ENCODE measurements around the gene ARF1. TPM values are rescaled to one million over a fixed set of nuclear protein-coding genes. Genes with fewer than 3 reads are reported as not detected.

The ARF1 gene
- total and polyA plus RNA-seq, 2 of the 8 experiments (the other 6 are each of a cell fraction or from before 2014, with no cell fraction given) = 265 to 471 TPM

DNA sequence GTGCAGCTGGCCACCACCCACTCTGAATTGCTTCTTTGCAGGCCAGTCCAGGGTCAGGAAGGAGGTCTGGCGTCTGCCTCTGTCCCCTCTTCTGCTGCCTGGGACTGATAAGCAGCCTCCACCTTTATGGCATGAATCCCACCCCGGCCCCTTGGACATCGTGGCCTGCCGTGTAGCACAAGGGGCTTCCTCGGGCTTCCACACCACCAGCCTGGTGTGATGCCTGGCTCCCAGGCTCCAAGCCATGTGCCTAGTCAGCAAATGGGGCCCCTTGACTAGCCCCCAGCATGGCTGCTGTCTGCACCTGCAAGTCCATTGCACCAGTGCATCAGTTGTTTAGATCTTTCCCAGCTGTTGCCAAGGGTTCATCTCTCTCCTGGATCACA, 9.9 kb upstream of the ARF1 start:
- 69% methylated on average over 5 of the region's 5 CpGs; no CpG with 5 or more reads in 1 of the 2 experiments for WGBS, 2 experiments (ENCODE audit: extremely low coverage in 1 of 2, insufficient coverage in 1 of 2, insufficient read length in 1 of 2, insufficient replicate concordance in 2 of 2, low coverage in 1 of 2, low lambda C conversion rate in 2 of 2, missing lambda C conversion rate in 1 of 2)
- no peaks in the 10 kb centered on the region for H3K36me3 ChIP-seq (ENCODE audit: control insufficient read depth in 2 of 4, insufficient read depth in 4 of 4, low read length in 3 of 4)
- H3K79me1 ChIP-seq (ENCODE audit: low read depth, low read length) = no peaks in the 10 kb centered on the region
- no peak overlapping the region for H3K23ac ChIP-seq (ENCODE audit: insufficient read length)
- no peak overlapping the region for H4K5ac ChIP-seq (ENCODE audit: insufficient read length, low read depth, low read length)
- no peak overlapping the region for H3K18ac ChIP-seq (ENCODE audit: extremely low read depth, low read length)
- POLR2A ChIA-PET (ENCODE audit: partially characterized antibody) = interaction anchor here (0.7 kb wide), 1 partner anchor 69 kb away, joined by 3 read pairs; no protein-coding TSS in a partner anchor
- H4K20me1 ChIP-seq (replicated peaks in 1 of 2; ENCODE audit: control insufficient read depth in 1 of 2, insufficient read depth in 2 of 2, low read length in 2 of 2) = peaks cover 2 to 24% of the 10 kb centered on the region in 2 experiments
- no peak overlapping the region for H3K4me3 ChIP-seq (ENCODE audit: extremely low read depth in 1 of 4, insufficient read depth in 2 of 4, low read depth in 3 of 4, low read length in 4 of 4)
- H2BK20ac ChIP-seq (ENCODE audit: low read length) = no peak overlapping the region
- no peak overlapping the region for H3K9ac ChIP-seq (replicated peaks in 1 of 4; ENCODE audit: extremely low read depth in 1 of 4, low read depth in 3 of 4, low read length in 3 of 4)
- H4K8ac ChIP-seq (ENCODE audit: extremely low read depth, insufficient read depth, low read length) = no peak overlapping the region; the same call in 1 of the 2 replicates
- no peak overlapping the region for H2AFZ ChIP-seq (ENCODE audit: low read length)
- H3K56ac ChIP-seq (replicated peaks; ENCODE audit: insufficient read length, low read depth, low read length) = no peak overlapping the region
- CTCF ChIA-PET (ENCODE audit: partially characterized antibody) = interaction anchor here (1.9 to 6.2 kb wide), 6 partner anchors 12 to 73 kb away, joined by 4 to 115 read pairs (median 11); partner anchors contain the start of gene WNT3A
- H2BK12ac ChIP-seq (ENCODE audit: low read depth, low read length) = no peak overlapping the region
- H2BK15ac ChIP-seq (ENCODE audit: low read length) = no peak overlapping the region
- no peak overlapping the region for H3K4ac ChIP-seq (replicated peaks; ENCODE audit: insufficient read length, low read depth, low read length)
- no peak overlapping the region for H3K27ac ChIP-seq (ENCODE audit: low read depth, low read length)
- H3K14ac ChIP-seq (ENCODE audit: insufficient read length) = no peak overlapping the region
- H2BK120ac ChIP-seq (replicated peaks; ENCODE audit: low read depth, low read length) = no peak overlapping the region
- no peaks in the 10 kb centered on the region for H3K9me3 ChIP-seq (ENCODE audit: insufficient read depth in 2 of 2, low read depth in 1 of 2, low read length in 1 of 2)
- TF ChIP-seq, protein P1, sequence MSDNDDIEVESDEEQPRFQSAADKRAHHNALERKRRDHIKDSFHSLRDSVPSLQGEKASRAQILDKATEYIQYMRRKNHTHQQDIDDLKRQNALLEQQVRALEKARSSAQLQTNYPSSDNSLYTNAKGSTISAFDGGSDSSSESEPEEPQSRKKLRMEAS (IDR thresholded peaks at IDR 0.05) = no peak
- TF ChIP-seq ZNF274 (IDR thresholded peaks at IDR 0.05; ENCODE audit: borderline replicate concordance, extremely low read depth, low read length) = no peak
- no peak for TF ChIP-seq KDM5A (IDR thresholded peaks at IDR 0.05; ENCODE audit: low read length)
- no peak for TF ChIP-seq RFX5 (IDR thresholded peaks at IDR 0.05; ENCODE audit: borderline replicate concordance, low read depth, low read length)
- TF ChIP-seq CEBPB (IDR thresholded peaks at IDR 0.05; ENCODE audit: low read depth, low read length) = no peak
- no peak for TF ChIP-seq CBX5 (IDR thresholded peaks at IDR 0.05; ENCODE audit: low read depth, low read length)
- no peak for TF ChIP-seq SIRT6 (IDR thresholded peaks at IDR 0.05; ENCODE audit: low read length)
- TF ChIP-seq E2F6 (IDR thresholded peaks at IDR 0.05) = no peak
- H3K27me3 ChIP-seq (replicated peaks in 1 of 4; ENCODE audit: control insufficient read depth in 3 of 4, extremely low read depth in 1 of 4, insufficient read depth in 3 of 4, low read length in 3 of 4) = peaks cover 20 to 90% (median 85%) of the 10 kb centered on the region in 4 experiments
- no peak overlapping the region for H3K4me2 ChIP-seq (ENCODE audit: insufficient read depth in 1 of 2, low read depth in 2 of 2, low read length in 2 of 2)
- DNase-seq (ENCODE audit: low read depth in 1 of 2, low spot score in 2 of 2) (no peak), FAIRE-seq (no peak)
- H2AK5ac ChIP-seq (ENCODE audit: low read depth, low read length) = no peak overlapping the region
- H2BK5ac ChIP-seq (ENCODE audit: low read depth, low read length) = no peak overlapping the region
- peaks cover 0 to 8% (median 0%) of the 10 kb centered on the region in 4 experiments; a peak in 4 of 7 replicates for H3K4me1 ChIP-seq (replicated peaks in 1 of 4; ENCODE audit: control insufficient read depth in 3 of 4, insufficient read depth in 4 of 4, low read length in 3 of 4)
- peaks cover 25% of the 10 kb centered on the region; the same call in 1 of the 2 replicates for H3K23me2 ChIP-seq (ENCODE audit: low read depth, low read length)
- no peak overlapping the region for H4K91ac ChIP-seq (replicated peaks; ENCODE audit: insufficient read length, low read length)
- no peaks in the 10 kb centered on the region for H3K79me2 ChIP-seq (ENCODE audit: control insufficient read depth in 1 of 2, insufficient read depth in 2 of 2, low read length in 2 of 2)
